Osteocyte (in vitro differentiated cells): ENCODE data around the gene NOL3. TPM values are rescaled to one million over a fixed set of nuclear protein-coding genes. Genes with fewer than 3 reads are reported as not detected.

Source experiments
- DNase-seq: peaks from one replicate; pipeline ENCODE4 v3.0.0; 2021; ENCODE audit warnings: mixed read lengths; ENCODE audit not compliant: unreplicated experiment; ENCODE audit errors: extremely low spot score
- H3K27ac Mint-ChIP-seq: one replicate; pipeline ENCODE4 v1.8.0; 2021; ENCODE audit warnings: mild to moderate bottlenecking, mixed read lengths; ENCODE audit not compliant: unreplicated experiment
- H3K27me3 Mint-ChIP-seq: one replicate; pipeline ENCODE4 v1.8.0; 2021; ENCODE audit warnings: mixed read lengths; ENCODE audit not compliant: unreplicated experiment
- H3K36me3 Mint-ChIP-seq: one replicate; pipeline ENCODE4 v1.8.0; 2021; ENCODE audit warnings: mixed read lengths; ENCODE audit not compliant: unreplicated experiment
- H3K4me1 Mint-ChIP-seq: one replicate; pipeline ENCODE4 v1.8.0; 2021; ENCODE audit warnings: mixed read lengths; ENCODE audit not compliant: unreplicated experiment
- H3K4me3 Mint-ChIP-seq: one replicate; pipeline ENCODE4 v1.8.0; 2021; ENCODE audit warnings: mild to moderate bottlenecking, moderate library complexity, mixed read lengths; ENCODE audit not compliant: unreplicated experiment
- H3K9me3 Mint-ChIP-seq: one replicate; pipeline ENCODE4 v1.8.0; 2021; ENCODE audit warnings: mixed read lengths; ENCODE audit not compliant: unreplicated experiment
- total RNA-seq: library from RNA; stranded (reverse); gene quantifications from 2 replicates; pipeline ENCODE4 v1.2.1, GENCODE V29; 2021
- TF ChIP-seq, protein P1 (sequence below): fragments of 200-600 bp; sonication (generic); IDR thresholded peaks from 2 replicates; pipeline ENCODE4 v1.5.0; 2021; ENCODE audit warnings: antibody characterized with exemption, mild to moderate bottlenecking, moderate library complexity

NOL3 gene
- total RNA-seq, 1 donor from 2014 or later: 22.8 TPM

DNA sequence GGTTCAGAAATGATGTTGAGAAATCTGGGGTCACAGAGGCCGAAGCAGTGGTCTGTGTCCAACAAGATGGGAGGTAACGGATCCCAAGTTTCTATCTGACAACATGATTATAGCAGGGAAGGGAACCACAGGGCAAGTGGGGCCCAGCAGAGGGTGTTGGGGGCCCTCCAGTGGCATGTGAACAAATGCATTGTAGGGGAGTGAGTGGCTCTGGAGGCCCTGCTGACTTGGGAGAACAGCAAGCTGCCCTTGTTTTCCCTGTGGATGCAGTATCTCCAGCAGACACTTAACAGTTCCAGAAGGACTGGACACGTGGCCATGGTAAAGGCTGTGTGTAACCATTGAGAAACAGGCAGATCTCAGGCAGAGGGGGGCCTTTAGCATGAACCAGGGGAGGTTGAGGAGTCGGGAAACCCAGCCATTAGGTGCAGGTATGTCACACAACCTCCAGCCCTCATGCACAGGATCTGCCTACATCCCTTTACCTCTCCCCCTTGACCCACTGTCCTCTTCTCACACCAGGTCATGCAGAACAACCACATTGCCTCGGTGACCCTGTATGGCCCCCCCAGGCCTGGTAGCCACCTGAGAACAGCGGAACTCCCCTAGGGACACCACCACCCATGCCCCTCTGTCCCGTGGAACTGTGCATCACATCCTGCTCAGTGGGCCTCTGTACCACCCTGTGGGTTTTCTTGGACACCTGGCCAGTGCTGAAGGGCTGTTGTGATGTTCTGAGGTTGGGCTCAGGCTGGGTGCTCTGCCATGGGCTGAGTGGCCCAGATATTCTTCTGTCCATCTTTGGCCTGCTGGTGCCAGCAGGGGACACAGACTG lies 23.6 kb upstream of the NOL3 start:
- Mint-ChIP-seq H3K36me3 (peaks cover 36% of the 10 kb centered on the region), H3K9me3 (no peaks in the 10 kb centered on the region), H3K4me3 (no peak overlapping the region), H3K27ac (no peak overlapping the region), H3K4me1 (peaks cover 10% of the 10 kb centered on the region), H3K27me3 (no peaks in the 10 kb centered on the region)
- DNase-seq: no peak
- TF ChIP-seq, protein P1, sequence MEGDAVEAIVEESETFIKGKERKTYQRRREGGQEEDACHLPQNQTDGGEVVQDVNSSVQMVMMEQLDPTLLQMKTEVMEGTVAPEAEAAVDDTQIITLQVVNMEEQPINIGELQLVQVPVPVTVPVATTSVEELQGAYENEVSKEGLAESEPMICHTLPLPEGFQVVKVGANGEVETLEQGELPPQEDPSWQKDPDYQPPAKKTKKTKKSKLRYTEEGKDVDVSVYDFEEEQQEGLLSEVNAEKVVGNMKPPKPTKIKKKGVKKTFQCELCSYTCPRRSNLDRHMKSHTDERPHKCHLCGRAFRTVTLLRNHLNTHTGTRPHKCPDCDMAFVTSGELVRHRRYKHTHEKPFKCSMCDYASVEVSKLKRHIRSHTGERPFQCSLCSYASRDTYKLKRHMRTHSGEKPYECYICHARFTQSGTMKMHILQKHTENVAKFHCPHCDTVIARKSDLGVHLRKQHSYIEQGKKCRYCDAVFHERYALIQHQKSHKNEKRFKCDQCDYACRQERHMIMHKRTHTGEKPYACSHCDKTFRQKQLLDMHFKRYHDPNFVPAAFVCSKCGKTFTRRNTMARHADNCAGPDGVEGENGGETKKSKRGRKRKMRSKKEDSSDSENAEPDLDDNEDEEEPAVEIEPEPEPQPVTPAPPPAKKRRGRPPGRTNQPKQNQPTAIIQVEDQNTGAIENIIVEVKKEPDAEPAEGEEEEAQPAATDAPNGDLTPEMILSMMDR: no peak

DNA sequence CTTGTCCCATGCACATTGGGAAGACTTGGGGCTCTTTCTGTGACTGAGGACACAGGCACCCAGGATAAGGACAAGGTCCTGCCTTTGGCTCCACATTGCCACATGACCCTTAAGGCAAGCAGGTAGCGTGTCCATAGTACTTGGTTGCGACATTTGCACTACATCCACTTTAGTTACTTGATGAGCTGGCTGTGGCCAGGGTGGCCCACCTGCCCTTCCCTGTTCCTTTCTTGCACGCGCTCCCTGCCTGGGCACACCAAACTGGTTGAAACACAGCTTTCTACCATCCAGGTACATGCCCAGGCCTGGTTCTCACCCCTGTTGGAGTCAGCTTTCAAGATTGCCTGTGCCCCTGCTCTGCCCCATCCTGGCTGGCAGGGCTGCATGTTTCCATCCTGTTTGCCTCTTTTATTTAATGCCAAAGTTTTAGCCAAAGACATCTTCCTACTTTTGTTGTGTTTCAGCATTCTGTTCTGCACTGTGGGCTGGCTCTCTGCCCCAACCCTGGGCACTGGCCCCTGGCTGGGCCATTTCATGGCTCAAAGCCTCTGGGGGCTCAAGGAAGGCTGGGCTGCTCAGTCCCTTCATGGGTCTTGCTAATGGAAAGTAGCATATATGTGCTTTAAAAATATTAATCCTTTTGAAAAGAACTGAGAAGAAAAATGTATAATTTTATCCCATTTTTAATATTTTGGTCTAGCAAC lies 22.7 kb upstream of the NOL3 start:
- Mint-ChIP-seq H3K27ac (peak overlapping the region; percentile 43), H3K36me3 (peaks cover 32% of the 10 kb centered on the region), H3K4me1 (peaks cover 10% of the 10 kb centered on the region), H3K9me3 (no peaks in the 10 kb centered on the region), H3K27me3 (no peaks in the 10 kb centered on the region), H3K4me3 (no peak overlapping the region)
- TF ChIP-seq, protein P1: no peak
- DNase-seq: no peak

DNA sequence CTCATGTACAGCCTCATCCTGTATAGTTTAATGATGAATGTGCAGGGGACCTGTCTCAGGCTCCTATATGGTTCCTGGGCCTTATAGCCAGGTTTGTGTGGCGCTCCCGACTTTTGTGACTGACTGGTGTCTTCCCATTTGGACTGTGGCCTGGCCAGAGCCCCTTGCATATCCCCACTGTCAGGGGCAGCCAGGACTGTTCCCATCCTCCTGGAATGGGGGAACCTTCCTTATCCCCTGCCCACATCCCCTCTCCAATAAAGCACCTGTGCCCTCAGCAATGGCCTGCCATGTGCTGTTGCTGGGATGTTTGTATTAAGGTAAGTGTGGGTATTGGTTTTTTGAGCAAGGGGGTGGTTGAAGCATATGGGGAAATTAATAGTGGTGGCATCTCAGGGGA lies 22.1 kb upstream of the NOL3 start:
- no peak overlapping the region for H3K4me3 Mint-ChIP-seq
- no peak overlapping the region for H3K27ac Mint-ChIP-seq
- peaks cover 10% of the 10 kb centered on the region for H3K4me1 Mint-ChIP-seq
- H3K36me3 Mint-ChIP-seq: peaks cover 29% of the 10 kb centered on the region
- no peak for DNase-seq
- H3K9me3 Mint-ChIP-seq: no peaks in the 10 kb centered on the region
- TF ChIP-seq, protein P1: no peak
- no peaks in the 10 kb centered on the region for H3K27me3 Mint-ChIP-seq

DNA sequence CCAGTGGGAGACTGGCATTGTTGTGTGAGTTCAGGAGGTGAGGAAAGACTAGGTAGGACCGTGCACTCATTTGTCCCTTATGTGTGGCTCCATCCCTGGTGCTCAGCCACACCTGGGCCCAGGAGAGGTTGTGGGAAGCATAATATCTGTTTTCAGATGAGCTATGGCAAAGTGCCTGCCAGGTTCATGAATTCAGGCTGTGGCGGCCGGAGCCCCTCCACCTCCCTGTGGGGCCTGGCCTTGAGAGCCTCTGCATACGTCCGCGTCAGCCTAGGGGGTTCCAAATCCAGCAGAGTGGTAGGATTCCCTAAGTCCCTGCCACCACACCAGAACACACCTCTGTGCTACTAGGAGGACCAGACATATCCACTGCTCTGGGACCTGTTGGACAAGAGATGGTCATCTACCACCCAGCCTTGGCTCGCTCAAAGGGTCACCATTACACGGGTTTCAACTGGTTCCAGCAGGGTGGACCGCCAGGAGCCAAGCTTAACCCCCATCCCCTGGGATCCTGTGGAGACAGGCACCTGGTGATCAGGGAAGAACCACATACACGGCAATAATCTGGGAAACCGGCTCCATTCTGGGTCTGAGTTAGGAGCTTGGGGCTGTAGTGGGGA lies 21.6 kb upstream of the NOL3 start:
- peaks cover 10% of the 10 kb centered on the region for H3K4me1 Mint-ChIP-seq
- TF ChIP-seq, protein P1: no peak
- H3K9me3 Mint-ChIP-seq: no peaks in the 10 kb centered on the region
- H3K27me3 Mint-ChIP-seq: no peaks in the 10 kb centered on the region
- DNase-seq: no peak
- peaks cover 26% of the 10 kb centered on the region for H3K36me3 Mint-ChIP-seq
- no peak overlapping the region for H3K27ac Mint-ChIP-seq
- peak overlapping the region; percentile 63 for H3K4me3 Mint-ChIP-seq
